ENCODE results near the gene PSPC1.

Gene PSPC1

DNA sequence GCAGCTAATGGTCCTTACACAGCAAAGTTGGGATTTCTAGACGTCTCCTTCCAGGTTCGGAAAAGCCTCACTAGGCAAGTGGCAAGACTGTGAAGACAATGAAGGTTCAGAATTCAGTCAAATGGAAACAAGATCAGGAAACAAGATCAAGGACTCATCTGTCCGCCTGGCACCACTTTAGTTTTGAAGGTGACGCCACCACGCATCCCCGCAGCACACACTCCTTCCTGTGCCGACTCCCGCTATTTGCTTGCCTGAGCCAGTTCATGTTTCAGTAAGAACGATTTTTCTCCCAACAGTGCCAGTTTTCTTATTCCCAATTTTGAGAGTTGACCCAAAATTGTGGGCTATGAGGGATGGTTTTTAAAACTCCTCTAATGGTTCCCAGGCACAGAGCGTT, 107.8 kb downstream of the PSPC1 start:
- H3K27ac ChIP-seq: no peak overlapping the region
- no peak overlapping the region for H3K4me3 ChIP-seq
- no peak for DNase-seq (ENCODE audit: low spot score)
- TF ChIP-seq, protein P1, sequence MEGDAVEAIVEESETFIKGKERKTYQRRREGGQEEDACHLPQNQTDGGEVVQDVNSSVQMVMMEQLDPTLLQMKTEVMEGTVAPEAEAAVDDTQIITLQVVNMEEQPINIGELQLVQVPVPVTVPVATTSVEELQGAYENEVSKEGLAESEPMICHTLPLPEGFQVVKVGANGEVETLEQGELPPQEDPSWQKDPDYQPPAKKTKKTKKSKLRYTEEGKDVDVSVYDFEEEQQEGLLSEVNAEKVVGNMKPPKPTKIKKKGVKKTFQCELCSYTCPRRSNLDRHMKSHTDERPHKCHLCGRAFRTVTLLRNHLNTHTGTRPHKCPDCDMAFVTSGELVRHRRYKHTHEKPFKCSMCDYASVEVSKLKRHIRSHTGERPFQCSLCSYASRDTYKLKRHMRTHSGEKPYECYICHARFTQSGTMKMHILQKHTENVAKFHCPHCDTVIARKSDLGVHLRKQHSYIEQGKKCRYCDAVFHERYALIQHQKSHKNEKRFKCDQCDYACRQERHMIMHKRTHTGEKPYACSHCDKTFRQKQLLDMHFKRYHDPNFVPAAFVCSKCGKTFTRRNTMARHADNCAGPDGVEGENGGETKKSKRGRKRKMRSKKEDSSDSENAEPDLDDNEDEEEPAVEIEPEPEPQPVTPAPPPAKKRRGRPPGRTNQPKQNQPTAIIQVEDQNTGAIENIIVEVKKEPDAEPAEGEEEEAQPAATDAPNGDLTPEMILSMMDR (IDR thresholded peaks at IDR 0.05): no peak

DNA sequence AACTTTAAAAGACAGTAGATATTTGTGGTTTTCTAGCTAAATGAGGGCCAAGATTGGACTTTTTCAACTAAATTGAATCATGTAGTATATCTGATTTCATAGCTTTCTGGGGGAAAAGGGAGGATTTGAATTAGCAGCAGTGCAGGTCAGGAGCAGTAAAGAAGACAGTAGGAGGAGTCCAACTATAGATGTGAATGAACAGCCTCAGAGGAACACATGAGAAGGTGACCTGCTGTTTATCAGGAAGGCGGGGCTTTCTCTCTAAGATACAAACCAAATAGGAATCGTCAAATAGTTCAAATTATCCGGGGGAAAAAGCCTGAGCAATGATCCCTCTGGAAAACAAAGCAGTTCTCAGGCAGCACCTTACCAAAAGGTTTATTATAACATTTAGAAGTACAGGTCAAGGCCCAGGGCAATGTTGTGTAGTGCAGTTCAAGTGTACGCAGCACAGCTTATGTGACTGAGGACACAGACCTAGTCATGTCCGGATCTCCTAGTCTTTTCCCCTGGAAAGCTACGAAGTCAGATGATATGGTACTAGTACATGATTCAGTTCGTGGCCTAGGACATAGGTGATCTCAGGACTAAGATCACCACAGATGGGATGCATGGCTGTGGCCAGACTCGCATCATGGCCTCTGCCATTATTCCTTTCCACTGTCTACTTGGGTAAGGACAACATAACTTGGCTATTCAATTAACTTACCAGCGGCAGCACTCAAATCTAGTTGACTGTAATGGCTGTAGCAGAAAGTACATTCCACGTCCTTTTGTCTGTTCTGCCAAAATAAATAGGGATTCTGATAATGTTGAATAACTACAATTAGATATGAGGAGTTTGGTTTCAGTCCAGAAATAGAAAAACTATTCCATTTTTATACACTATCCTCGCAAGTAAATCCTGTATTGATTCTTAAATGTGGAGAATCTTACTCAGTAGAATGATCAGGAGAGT, 109.0 kb downstream of the PSPC1 start:
- no peak for DNase-seq (ENCODE audit: low spot score)
- TF ChIP-seq, protein P1 (IDR thresholded peaks at IDR 0.05): no peak
- Histone ChIP-seq H3K4me3 (no peak overlapping the region), H3K27ac (no peak overlapping the region)

DNA sequence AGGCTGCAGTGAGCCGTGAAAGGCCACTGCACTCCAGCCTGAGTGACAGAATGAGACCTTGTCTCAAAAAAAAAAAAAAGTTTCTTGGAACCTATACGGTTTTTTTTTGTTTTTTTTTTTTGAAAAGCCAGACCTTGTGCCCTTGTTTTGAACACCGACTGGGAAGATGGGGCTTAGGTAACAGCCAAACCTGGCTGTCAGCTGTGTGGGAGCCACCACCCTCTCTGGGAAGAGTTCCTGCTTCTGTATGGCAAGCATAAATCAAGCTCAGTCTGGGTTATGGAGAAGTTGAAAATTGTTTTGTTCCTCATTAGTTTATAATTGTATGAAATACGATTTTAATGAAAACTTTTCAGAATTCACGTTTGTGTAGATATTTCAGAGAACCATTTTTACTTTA, 109.8 kb downstream of the PSPC1 start:
- Histone ChIP-seq H3K27ac (no peak overlapping the region), H3K4me3 (no peak overlapping the region)
- no peak for DNase-seq (ENCODE audit: low spot score)
- TF ChIP-seq, protein P1 (IDR thresholded peaks at IDR 0.05): no peak

DNA sequence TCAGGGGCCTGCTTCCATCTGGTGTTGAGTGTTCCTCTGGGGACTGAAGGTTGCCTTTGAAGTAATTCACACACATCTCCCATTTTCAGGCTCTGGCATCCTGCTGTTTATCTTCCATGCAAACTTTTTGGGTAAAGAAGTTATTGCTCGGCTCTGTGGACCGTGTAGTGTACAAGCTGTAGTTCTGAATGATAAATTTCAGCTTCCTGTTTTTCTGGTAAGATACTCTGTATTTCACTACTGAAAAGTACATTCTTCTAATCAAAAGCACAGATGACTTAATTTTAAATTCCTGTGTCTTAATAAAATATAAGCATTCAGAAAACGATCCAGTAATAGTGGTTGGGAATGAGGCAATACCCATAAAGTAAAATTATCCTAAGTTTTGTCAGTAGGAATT, 112.6 kb downstream of the PSPC1 start:
- TF ChIP-seq, protein P1 (IDR thresholded peaks at IDR 0.05): no peak
- DNase-seq (ENCODE audit: low spot score): no peak
- Histone ChIP-seq H3K4me3 (no peak overlapping the region), H3K27ac (no peak overlapping the region)

DNA sequence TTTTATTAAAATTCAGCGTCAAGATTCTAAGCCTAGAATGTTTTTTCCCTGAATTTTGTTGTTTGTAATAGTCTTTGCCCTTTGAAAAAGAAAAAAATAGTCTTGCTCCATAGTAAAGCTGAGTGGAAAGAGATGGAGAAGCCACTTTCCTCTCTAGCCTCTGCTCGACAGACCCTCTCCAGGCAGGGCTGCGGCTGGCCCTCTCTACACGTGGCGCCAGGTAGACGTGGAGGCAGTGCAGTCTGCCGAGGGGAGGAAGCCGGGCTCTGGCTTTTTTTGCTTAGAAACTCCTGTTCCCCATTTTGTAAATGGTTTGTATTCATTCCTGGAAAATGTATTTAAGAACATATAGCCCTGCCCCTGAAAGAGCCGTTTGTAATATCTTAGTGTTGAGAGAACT, 114.0 kb downstream of the PSPC1 start:
- TF ChIP-seq, protein P1 (IDR thresholded peaks at IDR 0.05): no peak
- Histone ChIP-seq H3K27ac (no peak overlapping the region), H3K4me3 (no peak overlapping the region)
- DNase-seq (ENCODE audit: low spot score): no peak

DNA sequence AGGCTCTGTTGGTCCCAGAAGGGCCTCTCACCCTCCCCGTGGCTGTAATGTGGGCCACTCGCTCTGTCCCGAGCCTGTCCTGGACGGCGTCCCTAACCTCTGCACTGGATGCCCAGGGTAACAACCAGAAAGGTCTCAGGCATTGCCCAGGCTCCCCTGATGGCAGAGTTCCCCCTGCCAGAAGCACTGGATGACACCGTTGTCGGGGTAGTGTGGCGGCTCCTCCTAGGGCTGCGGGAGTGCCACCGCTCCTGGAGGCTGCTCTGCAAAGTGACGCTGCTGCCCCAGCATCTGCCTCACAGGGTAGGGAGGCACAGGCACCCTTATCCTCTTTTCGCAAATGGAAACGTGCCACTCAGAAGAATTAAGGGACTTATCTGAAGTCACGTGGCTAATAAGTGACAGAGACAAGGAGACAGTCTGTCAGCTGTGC, 117.3 kb downstream of the PSPC1 start:
- Histone ChIP-seq H3K4me3 (no peak overlapping the region), H3K27ac (no peak overlapping the region)
- no peak for DNase-seq (ENCODE audit: low spot score)
- TF ChIP-seq, protein P1 (IDR thresholded peaks at IDR 0.05): no peak

Measured in coronary artery (tissue), 2 donors.